Measurements from ENCODE around the gene KIF1A.
"Not testable (repeated sequence)": the region's sequence is repeated elsewhere in the genome, so short reads cannot be mapped to it uniquely, and the experiment has no call there.

Gene KIF1A

DNA sequence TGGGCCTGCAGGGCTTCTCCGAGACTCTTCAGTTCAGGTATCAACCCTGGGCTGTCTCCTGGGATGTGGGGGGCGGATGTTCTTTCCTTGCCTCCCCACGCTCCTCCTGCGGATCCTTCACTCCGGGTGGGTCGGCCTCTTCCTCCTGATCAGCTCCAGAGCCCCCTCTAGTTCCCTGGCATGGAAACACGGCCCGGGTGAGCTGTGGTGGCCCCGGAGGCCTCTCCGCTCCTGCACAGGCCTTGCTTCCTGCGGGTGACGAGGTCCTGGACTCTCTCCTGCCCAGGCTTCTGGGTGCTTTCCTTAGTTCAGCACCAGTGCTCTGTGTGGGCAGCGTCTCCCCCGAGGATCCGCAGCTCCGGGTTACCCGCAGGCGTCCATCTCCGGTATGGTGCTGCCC lies 124.4 kb downstream of the KIF1A start:
- DNase-seq (ENCODE audit: low spot score); H3K27ac ChIP-seq; H3K4me3 ChIP-seq: not testable (repeated sequence)

DNA sequence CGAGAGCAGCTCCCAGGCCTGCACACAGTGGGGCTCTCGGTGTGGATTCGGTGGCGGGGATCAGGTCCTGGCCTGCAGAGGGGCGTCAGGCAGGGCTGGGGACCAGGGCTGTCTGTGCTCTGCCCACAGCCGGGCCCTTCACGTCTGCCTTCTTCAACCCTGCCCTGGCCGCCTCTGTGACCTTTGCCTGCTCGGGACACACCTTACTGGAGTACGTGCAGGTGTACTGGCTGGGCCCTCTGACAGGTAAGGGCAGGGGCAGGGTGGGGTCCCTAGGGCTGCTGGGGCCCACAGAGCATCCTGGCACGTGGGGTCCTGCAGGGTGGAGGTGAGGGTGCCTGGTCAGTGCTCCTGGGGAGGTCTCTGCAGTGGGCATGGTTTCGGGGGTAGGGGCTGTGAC lies 125.7 kb downstream of the KIF1A start:
- H3K4me3 ChIP-seq; H3K27ac ChIP-seq; DNase-seq (ENCODE audit: low spot score): not testable (repeated sequence)

DNA sequence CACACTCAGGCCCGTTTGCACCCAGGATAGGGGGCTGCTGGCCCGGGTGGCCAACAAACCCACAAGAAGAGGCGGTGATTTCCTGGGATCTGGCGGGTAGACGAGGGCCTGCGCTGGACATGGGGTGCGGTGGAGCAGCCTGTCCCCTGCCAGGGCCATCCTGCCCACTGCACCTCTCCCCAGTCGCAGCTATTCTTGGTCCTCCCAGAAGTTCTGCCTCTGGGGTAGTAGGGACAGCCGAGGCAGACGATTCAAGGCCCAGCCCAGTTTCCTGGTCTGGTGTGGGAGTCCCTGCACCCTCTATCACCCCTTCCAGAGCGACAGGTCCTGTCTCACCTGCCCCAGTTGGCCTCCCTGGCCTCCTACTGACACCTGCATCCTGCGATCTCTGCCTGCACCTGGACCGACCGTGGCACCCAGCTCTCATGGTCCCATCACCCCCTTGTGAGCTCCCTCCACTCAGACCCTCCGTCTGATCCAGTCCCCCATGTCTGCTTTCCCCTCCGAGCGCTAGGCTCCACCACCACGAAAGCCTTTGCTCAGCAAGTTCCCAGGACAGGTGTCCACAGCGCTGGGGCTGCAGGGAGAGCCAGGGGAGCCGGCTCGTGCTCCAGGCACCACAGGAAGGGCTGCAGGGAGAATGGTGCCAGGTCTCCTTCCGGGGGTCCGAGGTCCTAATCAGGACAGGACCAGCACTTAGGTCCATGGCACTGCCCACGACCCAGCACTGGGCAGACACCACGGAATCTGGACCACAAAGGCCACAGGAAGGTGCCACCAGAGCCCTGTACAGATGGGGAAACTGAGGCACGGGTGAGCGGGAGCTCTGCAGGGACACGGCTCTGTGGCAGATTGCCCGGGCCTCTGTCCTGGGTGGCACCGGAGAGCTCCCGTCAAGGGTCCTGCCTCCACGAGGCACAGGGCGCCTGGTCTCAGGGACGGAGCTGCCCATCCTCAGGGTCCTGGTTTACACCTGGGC lies 127.1 kb downstream of the KIF1A start:
- not testable (repeated sequence) for DNase-seq (ENCODE audit: low spot score); H3K4me3 ChIP-seq; H3K27ac ChIP-seq

DNA sequence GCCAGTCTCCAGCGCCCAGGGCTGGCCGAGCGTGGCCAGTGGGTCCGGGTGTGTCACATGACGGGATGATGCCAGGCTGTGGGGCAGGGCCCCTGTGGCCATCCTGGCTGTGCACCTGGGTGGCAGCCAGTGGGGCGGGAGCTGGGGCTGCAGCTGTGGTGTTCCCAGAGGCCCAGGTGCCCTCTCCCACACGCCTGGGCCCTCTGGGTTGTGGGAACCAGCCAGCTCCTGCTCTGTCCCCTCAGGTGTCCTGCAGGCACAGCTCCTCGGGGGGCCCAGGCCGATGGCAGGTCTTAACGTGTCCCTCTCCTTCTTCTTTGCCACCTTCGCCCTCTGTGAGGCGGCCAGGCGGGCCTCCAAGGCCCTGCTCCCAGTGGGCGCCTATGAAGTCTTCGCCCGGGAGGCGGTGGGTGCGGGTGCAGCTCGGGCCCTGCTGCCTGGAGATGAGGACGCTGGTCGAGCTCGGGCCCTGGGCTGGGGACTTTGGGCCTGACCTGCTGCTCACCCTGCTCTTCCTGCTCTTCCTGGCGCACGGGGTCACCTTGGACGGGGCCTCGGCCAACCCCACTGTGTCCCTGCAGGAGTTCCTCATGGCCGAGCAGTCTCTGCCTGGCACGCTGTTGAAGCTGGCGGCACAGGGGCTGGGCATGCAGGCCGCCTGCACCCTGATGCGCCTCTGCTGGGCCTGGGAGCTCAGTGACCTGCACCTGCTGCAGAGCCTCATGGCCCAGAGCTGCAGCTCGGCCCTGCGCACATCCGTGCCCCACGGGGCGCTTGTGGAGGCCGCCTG lies 128.2 kb downstream of the KIF1A start, which contains the start of gene AQP12A:
AQP12A (plus strand) TSS at position 236 of the 790 bp plus-strand sequence; CDS start at position 284, 48 bp downstream.
- not testable (repeated sequence) for H3K4me3 ChIP-seq; DNase-seq (ENCODE audit: low spot score); H3K27ac ChIP-seq

DNA sequence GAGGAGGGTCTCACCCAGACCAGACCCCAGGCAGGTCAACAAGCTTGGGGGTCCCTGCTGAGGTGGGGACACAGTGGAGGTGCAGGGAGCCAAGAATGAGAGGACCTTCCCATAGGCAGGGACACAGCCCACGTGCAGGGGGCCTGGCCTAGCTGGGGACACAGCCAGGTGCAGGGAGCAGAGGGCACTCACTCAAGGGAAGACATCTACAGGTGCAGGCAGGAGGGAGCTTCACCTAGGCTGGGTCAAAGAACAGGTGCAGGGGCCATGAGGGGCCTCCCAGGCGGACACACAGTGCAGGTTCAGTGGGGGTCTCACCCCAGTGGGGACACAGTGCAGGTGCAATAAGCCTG lies 129.0 kb downstream of the KIF1A start:
- not testable (repeated sequence) for H3K27ac ChIP-seq; H3K4me3 ChIP-seq; DNase-seq (ENCODE audit: low spot score)

DNA sequence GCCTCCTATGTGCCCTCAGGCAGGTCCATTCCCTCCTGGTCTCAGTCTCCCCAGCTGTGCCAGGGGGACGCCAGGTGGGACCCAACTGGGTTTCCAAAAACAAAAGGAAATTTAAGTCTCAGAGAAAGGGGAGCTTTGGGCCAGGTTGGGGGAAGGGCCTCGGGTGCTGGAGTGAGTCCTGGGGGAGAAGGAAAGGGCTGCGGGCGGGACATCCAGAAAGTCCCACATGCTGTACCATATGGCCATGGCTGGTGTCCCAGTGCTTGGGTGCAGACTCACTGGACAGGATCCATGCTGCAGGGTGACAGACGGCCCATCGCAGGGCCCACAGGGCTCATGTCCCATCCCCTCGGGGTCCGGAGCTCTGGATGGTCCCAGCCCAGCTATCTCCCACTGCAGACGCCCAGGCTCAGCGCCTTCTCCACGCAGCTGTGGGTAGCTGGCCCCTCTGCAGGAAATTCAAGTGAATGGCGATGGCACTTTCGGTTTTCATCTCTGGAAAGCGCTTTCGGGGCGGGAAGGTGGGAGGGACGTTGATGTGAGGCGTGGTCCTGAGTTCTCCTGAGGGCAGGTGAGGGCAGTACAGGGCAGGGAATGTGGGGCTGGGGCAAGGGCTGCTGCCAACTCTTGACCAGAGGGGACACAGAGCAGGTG lies 129.5 kb downstream of the KIF1A start:
- H3K27ac ChIP-seq; DNase-seq (ENCODE audit: low spot score); H3K4me3 ChIP-seq: not testable (repeated sequence)

DNA sequence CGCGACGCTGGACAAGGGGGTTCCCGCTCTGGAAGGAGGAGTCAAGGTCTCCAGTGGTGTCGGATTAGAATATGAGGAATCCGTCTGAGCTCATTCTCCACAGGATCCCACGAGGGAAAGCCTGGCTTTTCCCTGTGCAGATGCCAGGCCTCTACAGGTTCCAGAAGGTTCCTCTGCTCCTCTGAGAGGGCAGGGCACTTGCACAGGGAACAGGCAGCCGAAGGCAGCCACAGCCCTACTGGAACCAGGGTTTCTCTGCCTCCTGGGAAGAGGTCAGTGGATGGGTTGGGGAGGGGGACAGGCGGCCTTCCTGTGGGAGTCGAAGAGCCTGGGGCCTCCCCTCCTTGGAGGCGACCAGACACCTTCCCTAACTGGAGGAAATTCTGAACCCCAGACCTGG lies 130.0 kb downstream of the KIF1A start:
- Histone ChIP-seq H3K27ac (no peak overlapping the region), H3K4me3 (no peak overlapping the region)
- peak; percentile 28 for DNase-seq (ENCODE audit: low spot score)
- TF ChIP-seq, protein P1, sequence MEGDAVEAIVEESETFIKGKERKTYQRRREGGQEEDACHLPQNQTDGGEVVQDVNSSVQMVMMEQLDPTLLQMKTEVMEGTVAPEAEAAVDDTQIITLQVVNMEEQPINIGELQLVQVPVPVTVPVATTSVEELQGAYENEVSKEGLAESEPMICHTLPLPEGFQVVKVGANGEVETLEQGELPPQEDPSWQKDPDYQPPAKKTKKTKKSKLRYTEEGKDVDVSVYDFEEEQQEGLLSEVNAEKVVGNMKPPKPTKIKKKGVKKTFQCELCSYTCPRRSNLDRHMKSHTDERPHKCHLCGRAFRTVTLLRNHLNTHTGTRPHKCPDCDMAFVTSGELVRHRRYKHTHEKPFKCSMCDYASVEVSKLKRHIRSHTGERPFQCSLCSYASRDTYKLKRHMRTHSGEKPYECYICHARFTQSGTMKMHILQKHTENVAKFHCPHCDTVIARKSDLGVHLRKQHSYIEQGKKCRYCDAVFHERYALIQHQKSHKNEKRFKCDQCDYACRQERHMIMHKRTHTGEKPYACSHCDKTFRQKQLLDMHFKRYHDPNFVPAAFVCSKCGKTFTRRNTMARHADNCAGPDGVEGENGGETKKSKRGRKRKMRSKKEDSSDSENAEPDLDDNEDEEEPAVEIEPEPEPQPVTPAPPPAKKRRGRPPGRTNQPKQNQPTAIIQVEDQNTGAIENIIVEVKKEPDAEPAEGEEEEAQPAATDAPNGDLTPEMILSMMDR (IDR thresholded peaks at IDR 0.05): no peak

DNA sequence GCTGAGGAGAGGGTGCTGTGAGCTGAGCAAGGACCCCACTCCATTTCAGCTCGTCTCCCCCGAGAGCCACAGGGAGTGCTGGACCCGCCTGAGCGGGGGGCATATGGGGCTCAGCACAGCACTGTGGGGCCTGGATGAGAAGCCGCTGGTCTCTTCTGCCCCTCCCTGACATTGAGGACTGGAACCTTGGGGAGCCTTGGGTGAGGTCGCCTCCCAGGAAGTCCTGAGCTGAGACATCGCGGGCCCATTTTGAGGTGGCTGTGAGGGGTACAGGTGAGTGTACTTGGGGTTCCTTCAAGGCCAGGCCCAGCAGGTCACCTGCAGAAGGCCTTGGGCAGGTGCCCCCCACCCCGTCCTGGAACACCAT lies 131.5 kb downstream of the KIF1A start:
- H3K4me3 ChIP-seq: no peak overlapping the region

DNA sequence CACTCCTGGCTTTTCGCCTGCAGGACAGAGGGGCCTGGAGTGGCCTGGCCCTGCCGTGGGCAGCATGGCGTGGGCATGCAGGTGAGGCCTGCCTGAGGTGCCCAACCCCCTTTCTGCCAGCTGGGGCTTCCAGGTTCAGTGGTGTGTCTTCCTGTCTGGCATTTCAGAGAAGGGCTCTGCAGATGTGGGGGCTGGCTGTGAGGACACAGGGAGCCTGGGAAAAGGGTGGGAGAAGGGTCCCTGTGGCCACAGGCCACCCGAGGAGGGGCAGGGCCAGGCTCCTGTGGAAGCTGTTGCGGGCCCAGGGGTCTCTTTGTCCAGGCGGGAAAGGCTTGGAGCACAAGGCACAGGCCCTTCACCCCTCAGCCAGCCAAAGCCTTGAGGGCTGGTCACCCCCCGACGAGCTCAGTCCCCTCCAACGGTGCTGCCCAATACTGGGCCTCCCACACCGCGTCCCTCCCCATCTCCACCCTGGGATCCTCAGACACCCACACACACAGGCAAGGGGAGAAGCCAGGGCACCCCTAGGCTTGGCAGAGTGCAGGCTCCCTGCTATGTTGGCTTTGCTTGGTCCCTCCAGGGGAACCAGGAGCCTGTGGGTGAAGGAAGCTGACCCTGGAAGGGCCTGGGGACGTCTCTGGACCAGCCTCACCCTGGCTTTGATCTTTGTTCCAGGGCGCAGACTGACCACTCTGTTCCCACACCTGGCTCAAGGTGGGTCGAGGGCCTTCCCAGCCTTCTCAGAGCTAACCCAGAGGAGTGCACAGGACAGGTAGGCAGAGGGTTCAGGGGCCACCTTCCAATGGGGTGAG lies 132.1 kb downstream of the KIF1A start:
- TF ChIP-seq, protein P1 (IDR thresholded peaks at IDR 0.05): no peak
- Histone ChIP-seq H3K4me3 (no peak overlapping the region), H3K27ac (no peak overlapping the region)
- peak; percentile 65 for DNase-seq (ENCODE audit: low spot score)

More for the DNA sequence above, 131.5 kb downstream of the KIF1A start:
- no peak overlapping the region for H3K27ac ChIP-seq
- peak; percentile 47 for DNase-seq (ENCODE audit: low spot score)
- TF ChIP-seq, protein P1 (IDR thresholded peaks at IDR 0.05): no peak

Measured in coronary artery (tissue), 2 donors.